Stimulated activated CD4-positive, alpha-beta T cell treated with anti-CD3 and anti-CD28 coated beads, Interleukin-15, amount 100 ng/mL, for 1 hour (primary cell): ENCODE data around the gene KATNB1.
"Not testable (repeated sequence)": the region's sequence is repeated elsewhere in the genome, so short reads cannot be mapped to it uniquely, and the experiment has no call there.

Source experiments
- DNase-seq, 2 donors: peaks; one replicate each; pipeline ENCODE4 v3.0.0-alpha.2; 2020; ENCODE audit warnings: low read depth in 1 of 2, low spot score in 1 of 2

The KATNB1 gene

DNA sequence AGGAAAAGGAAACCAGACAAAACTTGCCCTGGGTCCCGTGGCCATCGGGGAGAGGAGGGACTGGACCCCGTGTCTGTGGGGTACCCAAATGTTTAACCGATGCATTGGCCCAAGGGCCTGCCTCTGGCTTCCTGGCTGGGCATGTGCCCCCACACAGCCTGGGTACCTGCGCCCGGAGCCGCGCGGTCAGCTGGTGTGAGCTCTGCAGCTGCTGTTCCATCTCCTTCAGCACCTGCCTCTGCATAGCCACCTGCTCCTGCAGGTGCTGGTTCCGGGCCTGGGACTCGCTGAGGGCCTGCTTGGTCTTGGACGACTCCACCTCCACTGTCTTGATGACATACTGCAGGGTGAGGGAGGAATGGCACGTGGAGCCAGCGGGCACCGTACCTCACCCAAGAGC, 34.8 kb downstream of the KATNB1 start:
- no peak for DNase-seq

DNA sequence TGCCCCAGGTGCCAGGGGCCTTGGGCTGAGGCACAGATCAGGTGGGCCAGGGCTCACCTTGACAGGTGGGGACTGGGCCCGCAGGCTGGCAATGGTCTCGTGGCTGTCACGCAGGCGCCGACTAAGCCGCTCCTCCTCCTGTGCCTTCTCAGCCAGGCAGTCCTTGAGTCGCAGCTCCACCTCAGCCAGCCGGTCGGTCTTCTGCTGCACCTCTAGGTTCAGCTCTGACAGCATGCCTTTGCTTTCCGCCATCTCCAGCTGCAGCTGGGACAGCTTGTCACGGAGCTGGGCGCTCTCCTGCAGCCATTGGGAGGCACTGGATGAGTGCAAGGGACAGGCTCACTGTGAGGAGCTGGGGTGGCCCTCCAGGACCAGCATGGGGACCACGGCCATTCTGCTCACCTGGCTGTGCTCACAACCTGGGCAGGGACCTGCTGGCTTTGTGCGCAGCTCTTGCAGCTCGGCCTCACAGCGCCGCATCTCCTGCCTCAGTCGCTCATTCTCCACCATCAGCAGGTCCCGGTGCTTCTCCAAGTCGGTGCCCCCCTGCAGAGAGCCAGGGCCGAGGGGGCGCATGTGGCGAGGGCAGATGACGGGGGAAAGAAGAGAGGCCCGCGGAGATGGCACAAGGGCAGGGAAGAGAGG, 35.7 kb downstream of the KATNB1 start:
- DNase-seq: no peak

DNA sequence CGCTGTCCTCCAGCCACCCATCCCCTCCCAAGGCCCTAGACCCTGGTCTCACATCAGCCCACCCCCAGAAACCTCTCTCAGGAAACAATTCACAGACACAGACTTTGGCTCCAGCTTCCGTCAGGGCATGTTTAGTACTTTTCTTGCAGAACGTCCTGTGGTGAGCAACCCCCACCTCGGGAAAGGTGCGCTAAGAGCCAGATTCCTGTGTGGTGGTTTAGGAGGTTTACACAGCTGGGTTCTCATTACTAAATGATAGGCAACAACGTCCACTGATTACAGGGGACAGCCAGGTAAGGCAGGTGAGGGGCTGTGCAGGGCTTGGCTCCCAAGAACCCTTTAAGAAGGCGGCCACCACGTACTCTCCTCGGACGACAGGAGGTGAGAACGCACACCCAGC, 37.4 kb downstream of the KATNB1 start:
- DNase-seq: no peak

DNA sequence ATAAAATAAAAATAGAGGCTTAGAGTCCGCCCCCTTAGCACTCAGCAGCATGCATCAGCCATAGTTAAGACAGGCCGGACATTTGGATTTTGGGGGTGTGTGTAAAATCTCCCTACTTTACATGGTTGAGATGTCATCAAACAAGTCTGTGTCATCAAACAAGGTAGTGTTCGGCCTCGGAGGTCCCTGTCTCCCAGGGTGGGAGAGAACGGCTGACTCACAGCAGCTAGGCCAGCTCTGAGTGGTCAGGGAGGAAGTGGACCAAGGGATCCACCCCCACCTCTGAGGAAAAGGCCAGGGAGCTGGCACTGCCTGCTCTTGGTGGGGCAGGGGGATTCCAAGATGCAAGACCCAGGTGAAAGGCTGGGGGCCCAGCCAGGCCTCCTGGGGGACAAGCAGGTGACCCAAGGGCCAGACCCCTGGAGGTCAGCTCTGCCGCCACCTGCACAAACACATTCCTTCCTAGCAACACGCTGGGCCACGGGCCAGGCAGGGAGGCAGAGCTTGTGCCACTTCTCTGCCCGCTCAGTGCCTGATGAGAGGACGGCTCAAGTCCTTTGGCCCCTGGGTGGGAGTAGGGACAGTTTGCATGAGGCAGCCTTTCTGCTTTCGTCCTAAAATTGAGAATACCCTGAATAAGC, 38.2 kb downstream of the KATNB1 start:
- no peak for DNase-seq

DNA sequence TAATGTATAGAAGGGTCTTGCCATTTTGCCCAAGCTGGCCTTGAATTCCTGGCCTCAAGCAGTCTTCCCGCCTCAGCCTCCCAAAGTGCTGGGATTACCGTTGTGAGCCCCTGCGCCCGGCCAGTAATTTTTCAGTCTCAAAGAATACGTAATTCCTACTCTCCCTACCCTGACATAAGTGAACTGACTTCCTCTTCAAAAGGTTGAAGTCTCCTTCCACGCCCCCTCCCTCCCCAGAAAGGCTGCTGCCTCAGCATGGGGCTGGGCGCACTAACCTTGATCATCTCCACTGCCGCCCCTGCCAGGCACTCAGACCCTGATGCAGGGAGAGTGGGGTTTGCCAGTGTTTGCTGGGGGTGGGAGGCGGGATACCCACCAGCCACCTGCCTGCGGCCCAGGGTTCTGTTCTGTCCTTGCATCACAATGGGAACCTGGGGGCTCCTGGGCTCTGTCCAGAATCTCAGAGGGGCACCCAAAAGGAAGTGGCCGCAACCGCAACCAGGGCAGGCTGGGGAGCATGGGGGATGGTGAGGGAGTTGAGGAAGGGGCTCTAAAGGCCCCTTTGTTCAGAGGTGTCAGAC, 39.2 kb downstream of the KATNB1 start:
- no peak for DNase-seq

DNA sequence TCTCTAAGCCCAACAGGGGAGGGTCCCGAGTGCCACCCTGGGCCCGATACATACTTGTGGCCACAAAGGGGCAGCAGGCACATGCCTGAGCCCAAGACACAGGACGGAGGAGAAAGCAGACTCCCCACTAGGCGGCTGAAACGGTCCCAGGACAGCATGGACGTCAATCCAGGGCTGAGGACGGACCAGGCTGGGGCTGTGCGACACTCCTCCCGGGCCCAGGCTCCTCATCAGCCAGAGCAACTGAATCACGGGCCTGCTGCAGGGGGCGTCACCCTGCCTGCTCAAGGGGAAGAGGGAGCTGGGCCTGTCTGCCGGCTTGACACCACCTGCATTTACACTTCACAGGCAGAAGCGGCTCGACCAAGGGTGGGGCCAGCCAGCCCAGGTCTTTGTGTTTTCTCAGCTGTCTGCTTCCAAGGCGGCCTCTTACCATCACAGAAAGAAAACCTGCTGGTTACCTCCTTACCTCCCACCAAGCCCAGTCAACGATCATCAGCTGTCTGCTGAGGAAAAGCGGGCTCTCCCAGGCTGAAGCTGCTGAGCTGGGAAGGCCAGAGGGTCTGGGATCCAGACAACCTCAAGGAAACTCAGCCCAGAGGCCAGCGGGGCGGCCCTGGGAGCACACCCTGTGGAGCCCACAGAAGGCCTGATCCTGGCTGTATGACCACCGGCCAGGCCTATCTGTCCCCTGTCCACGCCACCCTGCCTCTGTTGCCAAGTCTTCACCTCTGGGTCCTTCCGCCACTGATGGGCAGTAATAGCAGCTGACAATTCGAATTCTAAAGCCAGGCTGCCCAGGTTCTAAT, 40.3 kb downstream of the KATNB1 start:
- no peak for DNase-seq

DNA sequence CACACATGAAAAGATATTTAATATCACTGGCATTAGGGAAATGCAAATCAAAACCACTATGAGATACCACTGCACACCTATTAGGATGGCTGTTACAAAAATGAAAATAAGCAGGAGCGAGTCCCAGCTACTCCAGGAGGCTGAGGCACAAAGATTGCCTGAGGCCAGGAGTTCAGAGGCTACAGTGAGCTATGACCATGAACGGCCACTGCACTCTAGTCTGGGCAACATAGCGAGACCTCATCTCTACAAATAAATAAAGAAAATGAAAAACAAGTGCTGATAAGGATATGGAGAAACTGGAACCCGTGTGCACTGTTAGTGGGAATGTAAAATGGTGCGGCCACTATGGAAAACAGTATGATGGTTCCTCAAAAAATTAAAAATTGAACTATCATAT, 43.1 kb downstream of the KATNB1 start:
- no peak for DNase-seq

DNA sequence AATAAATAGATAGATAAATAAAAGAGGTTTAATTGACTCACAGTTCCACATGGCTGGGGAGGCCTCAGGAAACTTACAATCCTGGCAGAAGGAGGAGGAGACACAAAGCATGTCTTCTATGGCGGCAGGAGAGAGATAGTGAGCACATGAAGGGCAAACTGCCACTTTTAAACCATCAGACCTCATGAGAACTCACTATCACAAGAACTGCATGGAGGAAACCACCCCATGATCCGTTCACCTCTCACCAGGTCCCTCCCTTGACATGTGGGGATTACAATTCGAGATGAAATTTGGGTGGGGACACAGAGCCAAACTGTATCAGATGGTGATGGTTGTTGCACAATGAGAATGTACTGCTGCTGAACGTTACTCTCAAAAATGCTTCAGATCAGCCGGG, 44.3 kb downstream of the KATNB1 start:
- not testable (repeated sequence) for DNase-seq

DNA sequence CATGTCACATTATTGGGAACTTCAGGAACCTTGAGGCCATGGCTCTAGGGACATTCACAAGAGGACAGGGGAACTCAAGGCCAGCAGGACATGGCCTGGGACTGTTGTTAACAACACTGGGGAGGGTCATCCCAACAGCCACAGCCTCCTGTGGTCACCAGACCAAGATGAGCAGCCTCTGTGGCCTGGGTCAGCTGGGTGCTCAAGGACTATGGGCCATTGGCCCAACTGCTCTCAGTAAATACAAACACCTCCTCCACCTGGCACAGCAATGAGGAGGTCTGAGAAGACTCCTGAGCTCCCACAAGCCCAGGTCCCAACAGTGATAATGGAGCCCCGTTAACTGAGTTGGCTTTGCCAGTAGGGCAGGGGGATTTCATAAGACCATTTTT, 45.8 kb downstream of the KATNB1 start:
- DNase-seq: no peak

DNA sequence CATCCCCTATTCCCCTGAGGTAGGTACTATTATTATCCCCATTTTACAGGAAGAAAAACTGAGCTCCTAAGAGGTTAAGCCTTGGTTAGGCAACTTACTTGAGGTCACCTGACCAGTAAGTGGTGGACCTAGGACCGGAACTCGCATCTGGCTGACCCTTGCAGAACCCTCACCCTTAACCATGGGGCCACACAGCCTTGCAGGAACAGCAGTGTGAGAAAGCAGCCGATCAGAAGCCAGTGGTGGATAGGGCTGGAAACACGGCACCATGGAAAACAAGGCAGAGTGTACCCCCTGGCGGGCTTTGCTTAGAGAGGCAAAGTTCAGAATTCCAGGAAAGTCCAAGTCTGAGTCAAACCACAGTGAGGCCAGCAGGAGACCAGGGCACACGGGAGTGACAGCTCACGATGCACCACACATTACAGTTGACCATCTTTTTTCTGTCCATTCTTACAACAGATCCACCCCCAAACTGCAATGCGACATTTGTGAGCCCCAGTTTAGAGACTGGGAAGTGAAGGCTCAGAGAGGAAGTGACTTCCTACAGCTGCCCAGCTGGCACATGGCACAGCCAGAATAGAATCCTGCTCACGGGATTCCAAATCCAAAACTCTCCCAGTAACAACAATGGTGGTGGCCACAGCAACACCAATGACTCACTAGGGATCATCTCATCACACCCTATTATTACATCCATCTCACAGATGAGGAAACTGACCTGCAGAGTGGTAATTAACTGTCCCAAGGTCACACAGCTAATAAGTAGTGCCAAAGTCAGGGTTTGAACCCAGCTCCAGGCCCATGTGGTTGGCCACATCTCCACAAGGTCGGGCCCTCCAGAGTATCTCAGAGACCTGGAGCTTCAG, 46.4 kb downstream of the KATNB1 start:
- DNase-seq: no peak

DNA sequence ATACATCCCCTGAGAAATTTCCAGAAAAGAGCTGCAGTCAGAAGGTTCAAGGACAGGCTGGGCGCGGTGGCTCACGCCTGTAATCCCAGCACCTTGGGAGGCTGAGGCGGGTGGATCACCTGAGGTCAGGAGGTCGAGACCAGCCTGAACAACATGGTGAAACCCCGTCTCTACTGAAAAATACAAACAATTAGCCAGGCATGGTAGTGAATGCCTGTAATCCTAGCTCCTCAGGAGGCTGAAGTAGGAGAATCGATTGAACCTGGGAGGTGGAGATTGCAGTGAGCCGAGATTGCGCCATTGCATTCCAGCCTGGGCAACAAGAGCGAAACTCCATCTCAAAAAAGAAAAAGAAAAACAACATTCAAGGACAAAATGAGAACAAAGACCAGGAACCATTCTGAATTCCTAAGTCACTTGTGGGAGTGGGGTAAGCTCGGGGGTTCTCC, 47.1 kb downstream of the KATNB1 start:
- not testable (repeated sequence) for DNase-seq

DNA sequence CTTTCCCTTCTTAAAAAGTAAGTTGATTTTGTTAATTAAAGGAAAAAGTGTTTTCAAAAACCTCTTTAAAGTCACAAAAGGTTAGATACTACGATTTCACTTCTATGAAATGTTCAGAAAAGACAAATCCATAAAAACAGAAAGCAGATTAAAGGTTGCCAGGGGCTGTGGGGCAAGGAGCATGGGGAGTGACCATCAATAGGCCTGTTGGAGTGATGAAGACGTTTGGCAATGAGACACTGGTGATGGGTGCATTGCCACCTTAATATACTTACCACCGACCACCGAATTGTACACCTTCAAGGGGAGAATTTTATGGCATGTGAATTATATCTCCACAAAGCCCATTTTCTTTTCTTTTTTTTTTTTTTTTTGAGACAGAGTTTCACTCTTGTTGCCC, 47.5 kb downstream of the KATNB1 start:
- no peak for DNase-seq

DNA sequence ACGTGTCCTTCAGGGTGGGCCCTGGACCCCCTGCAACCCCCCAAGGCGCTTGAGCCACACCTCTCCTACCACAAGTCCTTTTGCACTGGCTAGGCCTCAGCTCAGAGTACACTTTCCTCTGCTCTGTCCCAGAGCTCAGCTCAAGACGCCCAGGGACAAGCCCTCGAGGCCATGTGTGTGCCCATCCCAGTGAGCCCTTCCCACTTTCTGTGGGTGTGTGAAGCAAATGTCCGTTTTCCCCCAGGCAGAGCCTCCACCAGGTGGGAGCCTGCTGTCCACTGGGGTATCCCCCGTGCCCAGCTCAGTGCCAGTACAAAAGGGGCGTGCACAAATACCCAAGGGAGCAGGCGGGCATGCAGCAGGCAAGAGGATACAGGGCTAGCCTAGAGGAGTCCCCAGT, 48.3 kb downstream of the KATNB1 start:
- DNase-seq: no peak

DNA sequence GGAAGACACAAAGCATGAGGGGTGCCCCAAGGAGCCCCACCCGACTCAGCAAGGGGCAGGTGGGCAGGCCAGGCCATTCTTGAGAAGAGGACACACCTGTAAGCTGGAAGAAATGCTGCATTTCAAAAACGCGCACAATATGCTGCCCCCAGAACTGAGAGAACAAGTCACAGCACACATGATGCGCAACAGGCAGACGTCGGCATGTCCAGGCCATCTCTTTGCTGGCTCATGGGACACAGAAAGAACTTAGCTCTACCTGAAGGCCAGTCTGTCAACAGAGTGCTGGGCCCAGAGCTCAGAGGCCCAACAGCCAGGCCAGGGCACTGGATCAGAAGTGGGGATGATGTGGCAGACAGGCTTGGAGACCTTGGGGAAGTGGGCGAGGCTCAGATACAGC, 48.8 kb downstream of the KATNB1 start:
- no peak for DNase-seq

DNA sequence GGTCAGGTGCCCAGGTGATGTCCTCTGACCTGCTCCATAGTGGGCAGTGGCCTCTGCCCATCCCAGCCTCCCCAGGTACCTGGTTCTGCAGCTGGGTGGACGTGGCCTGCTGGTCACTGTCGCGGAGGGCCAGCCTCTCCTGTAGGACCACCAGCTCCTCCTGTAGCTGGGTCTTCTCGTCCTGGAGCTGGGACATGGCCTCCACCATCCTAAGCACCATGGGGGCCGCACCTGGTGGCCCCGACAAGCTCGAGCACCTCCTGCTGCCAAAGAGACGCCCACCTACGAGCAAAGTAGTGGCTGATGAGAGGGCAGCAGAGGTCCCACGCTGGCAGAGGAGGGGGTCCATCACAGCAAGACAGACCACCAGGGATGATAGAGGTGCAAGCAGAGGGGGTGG, 49.8 kb downstream of the KATNB1 start:
- no peak for DNase-seq

DNA sequence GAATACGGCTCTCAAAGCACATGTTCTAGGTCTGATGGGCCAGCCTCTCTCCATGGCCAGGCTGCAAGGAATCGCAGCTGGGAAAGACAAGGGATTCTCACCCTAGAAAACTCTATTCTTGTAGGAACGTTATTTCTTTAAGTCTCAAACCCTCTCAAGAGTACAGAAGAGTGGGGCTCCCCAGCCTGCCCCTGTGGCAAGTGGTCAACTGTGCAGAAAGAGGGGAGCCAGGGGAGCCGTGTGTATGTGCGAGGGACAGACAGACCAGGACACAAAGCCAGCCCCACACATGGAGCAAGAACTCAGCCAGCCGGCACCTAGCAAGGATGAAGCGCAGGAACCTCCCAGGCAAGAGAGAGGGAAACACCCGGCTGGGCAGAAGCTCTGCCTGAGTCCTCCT, 50.4 kb downstream of the KATNB1 start:
- no peak for DNase-seq

DNA sequence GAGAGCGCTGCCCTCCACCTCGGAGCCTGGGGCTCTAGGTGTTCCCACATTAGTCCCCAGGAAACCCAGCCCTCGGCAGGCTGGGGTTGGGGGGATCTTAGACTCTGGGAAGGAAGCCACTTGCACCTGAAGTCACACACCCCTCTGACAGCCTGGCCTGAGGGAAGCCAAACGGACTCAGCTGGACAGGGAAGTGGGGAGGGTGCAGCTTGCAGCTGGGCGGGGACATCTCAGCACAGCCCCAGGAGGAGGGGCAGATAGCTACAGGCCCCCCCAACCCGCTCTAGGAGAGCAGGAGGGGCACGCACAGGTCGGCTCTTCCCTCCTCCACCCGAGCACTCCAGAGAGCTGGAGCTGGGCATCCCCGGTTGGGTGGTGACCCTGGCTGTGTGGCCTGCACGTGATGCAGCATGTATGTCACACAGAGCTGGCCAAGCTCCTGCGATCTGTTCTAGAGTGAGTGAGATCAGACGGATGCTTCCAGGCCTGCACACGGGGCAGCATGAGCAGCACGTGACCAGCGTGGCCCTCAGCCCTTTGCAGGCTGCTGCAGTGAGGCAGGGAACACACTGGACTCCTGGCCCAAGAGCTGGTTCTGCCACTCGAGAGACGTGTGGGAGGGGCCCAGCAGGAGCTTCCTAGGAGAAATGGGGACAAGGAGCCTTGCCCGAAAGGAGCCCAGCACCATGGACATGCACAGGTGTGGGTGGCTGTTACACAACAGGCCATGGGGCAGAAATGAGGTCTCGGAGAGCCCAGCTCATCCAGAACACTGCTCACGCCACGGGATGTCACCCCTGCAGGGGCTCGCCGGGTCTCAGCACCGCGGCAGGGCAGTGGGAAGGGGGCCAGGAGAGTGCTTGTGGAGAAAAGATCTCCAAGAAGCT, 51.3 kb downstream of the KATNB1 start:
- DNase-seq: no peak

DNA sequence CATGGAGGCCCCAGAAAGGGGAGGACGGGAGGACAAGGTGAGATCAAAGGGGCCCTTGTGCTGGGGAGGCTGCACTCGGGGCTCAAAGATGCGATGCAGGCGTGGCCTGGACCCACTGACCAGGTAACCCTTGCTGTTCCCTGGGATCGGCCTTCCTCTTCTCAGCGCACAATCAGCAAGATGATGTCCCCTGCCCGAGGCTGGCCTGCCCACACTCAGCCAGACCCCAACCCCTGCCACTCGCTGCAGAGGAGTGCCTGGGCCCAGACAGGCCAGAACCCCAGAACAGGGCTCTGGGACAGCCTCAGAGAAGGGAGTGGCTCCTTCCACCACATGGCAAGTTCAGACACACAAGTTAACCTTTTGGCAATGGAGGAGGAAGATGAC, 51.9 kb downstream of the KATNB1 start:
- DNase-seq: no peak

DNA sequence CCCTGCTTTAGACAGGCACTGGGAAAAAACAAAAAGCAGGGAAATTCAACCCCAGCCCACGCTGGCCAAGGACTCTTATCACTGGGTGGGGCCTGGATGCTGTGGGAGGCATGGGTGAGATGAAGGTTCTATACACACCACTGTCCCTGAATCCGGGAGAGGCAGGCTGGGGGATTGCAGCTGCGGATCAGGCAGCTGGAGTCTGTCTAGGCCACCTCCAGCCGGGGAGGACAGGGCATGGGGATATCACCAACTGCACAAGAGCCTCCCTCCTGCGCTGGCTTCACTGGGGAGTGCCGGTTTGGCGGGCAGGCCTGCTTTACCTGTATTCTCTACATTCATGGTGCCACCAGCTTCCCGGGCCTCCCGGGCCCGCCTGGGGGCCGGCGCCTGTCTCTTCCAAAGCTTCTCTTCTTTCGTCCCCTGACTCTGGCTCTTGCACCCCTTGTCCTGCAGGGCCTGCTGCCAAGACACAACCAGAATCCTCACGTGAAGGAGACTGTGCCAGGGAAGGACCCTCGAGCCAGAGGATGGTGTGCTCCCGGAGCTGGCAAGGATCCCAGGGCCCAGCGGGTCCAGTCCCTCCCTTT, 52.8 kb downstream of the KATNB1 start:
- no peak for DNase-seq

DNA sequence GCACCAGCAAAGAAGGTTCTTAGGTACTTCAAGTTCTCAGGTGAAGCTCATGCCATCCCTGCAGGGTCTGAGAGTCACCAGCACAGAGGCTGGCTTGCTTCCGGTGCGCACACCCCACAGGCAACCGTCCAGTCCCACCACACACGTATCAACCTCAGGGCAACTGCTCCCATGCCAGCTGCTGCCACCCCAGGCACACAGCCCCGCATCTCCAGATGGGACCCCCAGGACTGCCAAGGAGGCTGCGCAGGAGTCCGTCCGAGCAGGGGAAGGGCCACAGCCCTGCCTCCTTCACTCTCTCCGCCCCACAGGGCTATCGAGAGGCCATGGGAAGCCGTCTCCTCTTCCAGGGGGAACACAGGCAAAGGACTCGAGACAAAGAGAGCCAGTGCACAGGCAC, 53.4 kb downstream of the KATNB1 start:
- DNase-seq: no peak
